Nephron progenitor cell (in vitro differentiated cells): Measurements from ENCODE around the gene CSNK2B.

ENCODE experiments used
- DNase-seq: peaks from one replicate; pipeline ENCODE4 v3.0.0; 2021
- H3K27ac Mint-ChIP-seq: 2 replicates; pipeline ENCODE4 v1.8.0; 2021; ENCODE audit warnings: mild to moderate bottlenecking, moderate library complexity, mixed read lengths
- H3K27me3 Mint-ChIP-seq: 2 replicates; pipeline ENCODE4 v1.8.0; 2021; ENCODE audit warnings: mild to moderate bottlenecking, low read depth, mixed read lengths; ENCODE audit not compliant: poor library complexity
- H3K36me3 Mint-ChIP-seq: 2 replicates; pipeline ENCODE4 v1.8.0; 2021; ENCODE audit warnings: low read depth, mixed read lengths
- H3K4me1 Mint-ChIP-seq: 2 replicates; pipeline ENCODE4 v1.8.0; 2021; ENCODE audit warnings: mixed read lengths
- H3K4me3 Mint-ChIP-seq: 2 replicates; pipeline ENCODE4 v1.8.0; 2021; ENCODE audit warnings: mild to moderate bottlenecking, moderate library complexity, mixed read lengths
- H3K9me3 Mint-ChIP-seq: 2 replicates; pipeline ENCODE4 v1.8.0; 2021; ENCODE audit warnings: mild to moderate bottlenecking, moderate library complexity, mixed read lengths
- TF ChIP-seq, protein P1 (sequence below): fragments of 200-600 bp; sonication (generic); IDR thresholded peaks from 2 replicates; pipeline ENCODE4 v1.5.0; 2021; ENCODE audit warnings: antibody characterized with exemption

The CSNK2B gene

DNA sequence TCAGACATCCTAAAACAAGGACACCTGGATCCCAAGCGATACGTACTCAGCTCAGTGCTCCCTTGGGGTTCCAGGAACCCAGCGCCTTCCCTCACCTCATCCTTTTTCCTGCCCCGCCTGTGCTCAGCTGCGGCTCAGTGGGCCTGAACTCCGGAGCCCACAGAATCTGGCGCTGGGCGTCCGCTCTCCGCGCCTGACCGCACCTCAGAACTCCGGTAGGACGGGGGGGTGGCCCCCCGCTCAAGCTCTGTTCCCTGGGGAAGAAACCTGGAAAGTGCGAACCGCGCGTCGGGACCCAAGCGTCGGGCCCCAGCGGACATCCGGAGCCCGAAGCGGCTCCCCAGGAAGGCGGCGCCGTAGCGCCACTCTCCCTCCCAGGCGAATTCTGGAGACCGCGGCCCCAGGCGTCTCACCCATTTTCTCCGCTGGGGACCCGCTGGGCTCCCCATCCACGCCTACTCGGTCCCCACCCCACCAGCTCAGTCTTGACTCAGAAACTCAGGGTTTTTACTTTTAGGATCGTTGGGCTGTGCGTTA lies 15.3 kb downstream of the CSNK2B start:
- Mint-ChIP-seq H3K4me1 (peaks cover 42% of the 10 kb centered on the region), H3K9me3 (no peaks in the 10 kb centered on the region), H3K27ac (peak overlapping the region; percentile 70), H3K4me3 (peak overlapping the region; percentile 87), H3K27me3 (peaks cover 24% of the 10 kb centered on the region), H3K36me3 (peaks cover 18% of the 10 kb centered on the region)
- TF ChIP-seq, protein P1, sequence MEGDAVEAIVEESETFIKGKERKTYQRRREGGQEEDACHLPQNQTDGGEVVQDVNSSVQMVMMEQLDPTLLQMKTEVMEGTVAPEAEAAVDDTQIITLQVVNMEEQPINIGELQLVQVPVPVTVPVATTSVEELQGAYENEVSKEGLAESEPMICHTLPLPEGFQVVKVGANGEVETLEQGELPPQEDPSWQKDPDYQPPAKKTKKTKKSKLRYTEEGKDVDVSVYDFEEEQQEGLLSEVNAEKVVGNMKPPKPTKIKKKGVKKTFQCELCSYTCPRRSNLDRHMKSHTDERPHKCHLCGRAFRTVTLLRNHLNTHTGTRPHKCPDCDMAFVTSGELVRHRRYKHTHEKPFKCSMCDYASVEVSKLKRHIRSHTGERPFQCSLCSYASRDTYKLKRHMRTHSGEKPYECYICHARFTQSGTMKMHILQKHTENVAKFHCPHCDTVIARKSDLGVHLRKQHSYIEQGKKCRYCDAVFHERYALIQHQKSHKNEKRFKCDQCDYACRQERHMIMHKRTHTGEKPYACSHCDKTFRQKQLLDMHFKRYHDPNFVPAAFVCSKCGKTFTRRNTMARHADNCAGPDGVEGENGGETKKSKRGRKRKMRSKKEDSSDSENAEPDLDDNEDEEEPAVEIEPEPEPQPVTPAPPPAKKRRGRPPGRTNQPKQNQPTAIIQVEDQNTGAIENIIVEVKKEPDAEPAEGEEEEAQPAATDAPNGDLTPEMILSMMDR = no peak
- peak; percentile 63 for DNase-seq

DNA sequence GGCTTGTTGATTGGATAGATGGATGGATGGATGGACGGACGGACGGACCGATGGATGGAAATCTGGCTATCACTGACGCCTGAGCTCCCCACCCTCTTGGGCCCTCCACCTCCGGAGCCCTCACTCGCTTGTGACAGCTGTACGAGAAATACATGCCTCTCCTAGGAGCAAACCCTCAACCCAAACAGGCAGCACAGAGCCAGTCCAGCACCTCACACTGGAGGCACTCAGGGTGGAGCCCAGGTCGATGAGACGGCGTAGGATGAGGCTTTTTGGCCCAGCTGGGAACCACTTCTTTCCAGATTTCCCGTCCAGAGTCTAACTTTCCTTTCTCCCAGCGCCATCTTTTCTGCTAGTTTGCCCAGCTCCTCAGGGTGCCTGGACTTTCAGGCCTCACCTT lies 17.7 kb downstream of the CSNK2B start:
- H3K4me3 Mint-ChIP-seq = peak overlapping the region; percentile 87
- H3K27ac Mint-ChIP-seq = peak overlapping the region; percentile 18

DNA sequence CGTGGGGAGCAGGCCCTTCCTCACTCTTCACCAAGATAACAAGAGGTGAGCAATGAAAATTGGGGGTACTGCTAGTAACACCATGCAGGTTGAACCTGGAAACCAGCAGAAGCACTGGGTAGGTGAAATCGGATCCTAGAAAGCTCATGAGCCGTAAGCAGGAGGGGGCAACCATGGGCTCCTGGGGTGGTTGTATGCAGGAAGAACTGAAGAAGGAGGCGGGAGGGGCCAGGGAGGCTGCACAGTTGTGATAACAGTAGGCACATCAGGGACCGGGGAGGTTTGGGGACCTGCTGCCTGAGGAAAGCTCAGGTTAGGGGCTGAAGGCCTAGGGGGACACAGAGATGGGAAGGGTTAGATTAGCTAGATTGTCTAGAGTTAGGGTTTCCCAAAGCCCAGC lies 20.6 kb downstream of the CSNK2B start:
- Mint-ChIP-seq H3K9me3 (no peaks in the 10 kb centered on the region), H3K36me3 (peaks cover 48% of the 10 kb centered on the region), H3K27me3 (peaks cover 12% of the 10 kb centered on the region), H3K4me3 (no peak overlapping the region), H3K27ac (peak overlapping the region; percentile 88), H3K4me1 (peaks cover 34% of the 10 kb centered on the region)
- TF ChIP-seq, protein P1 = no peak
- DNase-seq = no peak

More for the DNA sequence above, 17.7 kb downstream of the CSNK2B start:
- Mint-ChIP-seq H3K9me3 (no peaks in the 10 kb centered on the region), H3K4me1 (peaks cover 35% of the 10 kb centered on the region), H3K27me3 (peaks cover 16% of the 10 kb centered on the region), H3K36me3 (peaks cover 37% of the 10 kb centered on the region)
- no peak for DNase-seq
- TF ChIP-seq, protein P1 = no peak

DNA sequence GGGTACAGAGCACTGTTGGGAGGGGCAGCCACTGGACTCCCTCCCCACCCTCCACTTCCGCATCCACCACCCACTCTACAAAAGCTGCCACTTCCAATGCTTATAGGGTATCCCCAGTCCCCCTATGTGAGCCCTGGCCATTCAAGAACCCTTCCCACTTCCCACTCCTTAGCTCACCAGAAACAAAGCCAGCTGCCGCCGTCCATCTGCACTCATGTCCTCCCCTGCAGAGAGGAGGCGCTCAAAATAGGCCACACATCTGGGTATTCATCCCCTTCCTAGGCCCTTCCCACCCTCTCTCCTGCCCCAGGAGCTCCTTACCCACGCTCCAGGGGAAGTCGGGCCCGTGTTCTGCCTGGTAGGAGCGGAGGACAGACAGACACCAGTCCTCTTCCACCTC lies 21.4 kb downstream of the CSNK2B start:
- H3K4me3 Mint-ChIP-seq = no peak overlapping the region
- DNase-seq = no peak
- H3K27ac Mint-ChIP-seq = no peak overlapping the region
- H3K27me3 Mint-ChIP-seq = peaks cover 4% of the 10 kb centered on the region
- peaks cover 27% of the 10 kb centered on the region for H3K4me1 Mint-ChIP-seq
- TF ChIP-seq, protein P1 = no peak
- H3K36me3 Mint-ChIP-seq = peaks cover 51% of the 10 kb centered on the region
- no peaks in the 10 kb centered on the region for H3K9me3 Mint-ChIP-seq

DNA sequence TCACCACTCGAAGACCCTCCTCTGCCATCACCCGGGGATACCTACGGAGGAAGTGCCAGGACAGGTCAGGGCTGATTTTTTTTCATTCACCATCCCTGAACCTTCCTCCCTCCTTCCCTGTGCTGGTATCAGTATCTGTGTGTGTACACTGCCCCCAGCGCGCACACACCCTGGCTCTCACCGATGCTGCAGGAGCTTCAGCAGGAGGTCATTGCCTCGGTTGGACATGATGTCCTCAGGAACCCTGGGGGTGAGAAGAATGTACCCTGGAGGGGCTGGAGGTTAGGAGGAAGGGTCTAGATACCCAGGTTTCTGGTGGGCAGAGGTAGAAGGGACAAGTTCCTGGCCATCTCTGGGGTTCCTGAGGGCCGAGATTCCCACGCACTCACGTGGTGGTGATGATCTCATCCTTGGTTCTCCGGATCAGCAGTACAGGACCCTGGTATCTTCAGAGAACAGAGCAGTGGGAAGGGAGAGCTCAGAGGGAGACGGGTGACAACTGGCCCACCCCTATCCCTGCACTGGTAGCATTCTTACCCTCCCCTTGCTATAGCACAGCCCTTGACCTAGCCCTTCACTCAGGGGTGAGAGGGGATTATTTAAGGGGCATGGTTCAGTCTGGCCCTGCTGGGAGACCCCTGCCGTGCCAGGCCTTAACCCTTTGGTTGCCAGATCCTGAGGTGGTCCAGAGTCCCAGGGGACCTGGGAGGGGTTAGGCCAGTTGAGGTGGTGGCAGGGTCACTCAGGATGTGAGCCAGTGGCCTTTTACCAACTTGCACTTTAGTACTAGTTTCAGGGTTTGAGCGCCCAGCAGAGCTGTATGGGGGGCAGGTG lies 22.2 kb downstream of the CSNK2B start:
- Mint-ChIP-seq H3K27ac (peak overlapping the region; percentile 64), H3K27me3 (peaks cover 3% of the 10 kb centered on the region), H3K36me3 (peaks cover 59% of the 10 kb centered on the region), H3K9me3 (no peaks in the 10 kb centered on the region), H3K4me1 (peaks cover 22% of the 10 kb centered on the region), H3K4me3 (no peak overlapping the region)
- TF ChIP-seq, protein P1 = no peak
- no peak for DNase-seq
